ENCODE measurements around the gene NKAIN2.
"Not testable (repeated sequence)": the region's sequence is repeated elsewhere in the genome, so short reads cannot be mapped to it uniquely, and the experiment has no call there.

The NKAIN2 gene

GRCh38 chr6:124530926-124531325 lies 727.3 kb downstream of the NKAIN2 start:
- DNase-seq, result no peak

- DNase-seq, result no peak
Observed at GRCh38 chr6:124535299-124535698, 731.6 kb downstream of the NKAIN2 start.

GRCh38 chr6:124535746-124536145 lies 732.1 kb downstream of the NKAIN2 start:
- peak; percentile 33 for DNase-seq

GRCh38 chr6:124536157-124536841 lies 732.6 kb downstream of the NKAIN2 start:
- no peak for DNase-seq

GRCh38 chr6:124536842-124537191 lies 733.2 kb downstream of the NKAIN2 start:
- DNase-seq, result no peak

- DNase-seq, result no peak
Observed at GRCh38 chr6:124539096-124539495, 735.4 kb downstream of the NKAIN2 start.

- DNase-seq, result no peak
Observed at GRCh38 chr6:124541573-124541972, 737.9 kb downstream of the NKAIN2 start.

GRCh38 chr6:124546601-124547000 lies 742.9 kb downstream of the NKAIN2 start:
- no peak for DNase-seq

- DNase-seq, result no peak
Observed at GRCh38 chr6:124551711-124552233, 748.1 kb downstream of the NKAIN2 start.

GRCh38 chr6:124557873-124558272 lies 754.2 kb downstream of the NKAIN2 start:
- no peak for DNase-seq

- not testable (repeated sequence) for DNase-seq
Observed at GRCh38 chr6:124560078-124560477, 756.4 kb downstream of the NKAIN2 start.

- no peak for DNase-seq
Observed at GRCh38 chr6:124560873-124561567, 757.4 kb downstream of the NKAIN2 start.

- no peak for DNase-seq
Observed at GRCh38 chr6:124561635-124562130, 758.0 kb downstream of the NKAIN2 start.

- not testable (repeated sequence) for DNase-seq
Observed at GRCh38 chr6:124564125-124564524, 760.5 kb downstream of the NKAIN2 start.

GRCh38 chr6:124567401-124567800 lies 763.7 kb downstream of the NKAIN2 start:
- DNase-seq, result no peak

GRCh38 chr6:124573953-124574352 lies 770.3 kb downstream of the NKAIN2 start:
- no peak for DNase-seq

- no peak for DNase-seq
Observed at GRCh38 chr6:124577734-124578281, 774.1 kb downstream of the NKAIN2 start.

GRCh38 chr6:124590001-124590400 lies 786.3 kb downstream of the NKAIN2 start:
- no peak for DNase-seq

- no peak for DNase-seq
Observed at GRCh38 chr6:124599656-124600055, 796.0 kb downstream of the NKAIN2 start.

GRCh38 chr6:124604719-124605118 lies 801.1 kb downstream of the NKAIN2 start:
- no peak for DNase-seq

GRCh38 chr6:124607119-124607627 lies 803.5 kb downstream of the NKAIN2 start:
- no peak for DNase-seq

GRCh38 chr6:124613031-124613430 lies 809.4 kb downstream of the NKAIN2 start:
- no peak for DNase-seq

- no peak for DNase-seq
Observed at GRCh38 chr6:124622351-124622750, 818.7 kb downstream of the NKAIN2 start.

- no peak for DNase-seq
Observed at GRCh38 chr6:124633655-124634054, 830.0 kb downstream of the NKAIN2 start.
